ENCODE measurements around the gene UCN2. TPM values are rescaled to one million over a fixed set of nuclear protein-coding genes. Genes with fewer than 3 reads are reported as not detected.
A peak's percentile ranks its signal among the peaks of the same experiment; 100 is the strongest.

The UCN2 gene
- total RNA-seq, 1 experiment from 2014 or later, result not detected

GRCh38 chr3:48607519-48607918, 43.9 kb upstream of the UCN2 start:
- no peak for DNase-seq (ENCODE audit: low spot score)
- H3K36me3 Mint-ChIP-seq, result peaks cover 54% of the 10 kb centered on the region
- peaks cover 11% of the 10 kb centered on the region for H3K4me1 Mint-ChIP-seq
- ATAC-seq, result no peak
- H3K27me3 Mint-ChIP-seq (ENCODE audit: low read depth), result no peaks in the 10 kb centered on the region
- H3K27ac Mint-ChIP-seq, result no peak overlapping the region
- POLR2A ChIA-PET, result no interaction called here
- CTCF ChIA-PET, result no interaction called here
- no peaks in the 10 kb centered on the region for H3K9me3 Mint-ChIP-seq
- no peak for TF ChIP-seq FOXK1 (CRISPR knock-in tag; IDR thresholded peaks at IDR 0.05)
- TF ChIP-seq SMAD3 (CRISPR knock-in tag; IDR thresholded peaks at IDR 0.05; ENCODE audit: borderline replicate concordance), result no peak
- no peak for TF ChIP-seq GRHL2 (CRISPR knock-in tag; IDR thresholded peaks at IDR 0.05; ENCODE audit: insufficient replicate concordance, severe bottlenecking)
- TF ChIP-seq FOXP1 (CRISPR knock-in tag; IDR thresholded peaks at IDR 0.05; ENCODE audit: borderline replicate concordance), result no peak
- TF ChIP-seq ZNF263 (CRISPR knock-in tag; IDR thresholded peaks at IDR 0.05; ENCODE audit: low read depth), result no peak
- TF ChIP-seq, protein P1, sequence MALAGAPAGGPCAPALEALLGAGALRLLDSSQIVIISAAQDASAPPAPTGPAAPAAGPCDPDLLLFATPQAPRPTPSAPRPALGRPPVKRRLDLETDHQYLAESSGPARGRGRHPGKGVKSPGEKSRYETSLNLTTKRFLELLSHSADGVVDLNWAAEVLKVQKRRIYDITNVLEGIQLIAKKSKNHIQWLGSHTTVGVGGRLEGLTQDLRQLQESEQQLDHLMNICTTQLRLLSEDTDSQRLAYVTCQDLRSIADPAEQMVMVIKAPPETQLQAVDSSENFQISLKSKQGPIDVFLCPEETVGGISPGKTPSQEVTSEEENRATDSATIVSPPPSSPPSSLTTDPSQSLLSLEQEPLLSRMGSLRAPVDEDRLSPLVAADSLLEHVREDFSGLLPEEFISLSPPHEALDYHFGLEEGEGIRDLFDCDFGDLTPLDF (CRISPR knock-in tag; IDR thresholded peaks at IDR 0.05), result no peak
- TF ChIP-seq, protein P2, sequence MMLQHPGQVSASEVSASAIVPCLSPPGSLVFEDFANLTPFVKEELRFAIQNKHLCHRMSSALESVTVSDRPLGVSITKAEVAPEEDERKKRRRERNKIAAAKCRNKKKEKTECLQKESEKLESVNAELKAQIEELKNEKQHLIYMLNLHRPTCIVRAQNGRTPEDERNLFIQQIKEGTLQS (CRISPR knock-in tag; conservative IDR thresholded peaks at IDR 0.05), result no peak
- peak overlapping the region; percentile 95; the same call in 1 of the 2 replicates for H3K4me3 Mint-ChIP-seq

GRCh38 chr3:48601622-48601994, 38.0 kb upstream of the UCN2 start:
- no peak overlapping the region for H3K4me3 Mint-ChIP-seq
- H3K36me3 Mint-ChIP-seq, result peaks cover 81% of the 10 kb centered on the region
- DNase-seq (ENCODE audit: low spot score) (no peak), ATAC-seq (no peak)
- POLR2A ChIA-PET, result no interaction called here
- CTCF ChIA-PET, result interaction anchor here (0.8 to 1.6 kb wide), 3 partner anchors 34 to 201 kb away, joined by 3 to 5 read pairs (median 3); partner anchors contain the start of gene SLC26A6
- H3K9me3 Mint-ChIP-seq, result no peaks in the 10 kb centered on the region
- TF ChIP-seq JAZF1 (CRISPR knock-in tag; IDR thresholded peaks at IDR 0.05) (no peak), IRF1 (CRISPR knock-in tag; IDR thresholded peaks at IDR 0.05) (no peak), SOX15 (CRISPR knock-in tag; IDR thresholded peaks at IDR 0.05) (no peak), ZNF121 (CRISPR knock-in tag; IDR thresholded peaks at IDR 0.05) (no peak), ZNF219 (CRISPR knock-in tag; IDR thresholded peaks at IDR 0.05; ENCODE audit: borderline replicate concordance) (no peak), RORB (CRISPR knock-in tag; IDR thresholded peaks at IDR 0.05) (no peak), TEAD4 (CRISPR knock-in tag; IDR thresholded peaks at IDR 0.05) (no peak)
- TF ChIP-seq, protein P3, sequence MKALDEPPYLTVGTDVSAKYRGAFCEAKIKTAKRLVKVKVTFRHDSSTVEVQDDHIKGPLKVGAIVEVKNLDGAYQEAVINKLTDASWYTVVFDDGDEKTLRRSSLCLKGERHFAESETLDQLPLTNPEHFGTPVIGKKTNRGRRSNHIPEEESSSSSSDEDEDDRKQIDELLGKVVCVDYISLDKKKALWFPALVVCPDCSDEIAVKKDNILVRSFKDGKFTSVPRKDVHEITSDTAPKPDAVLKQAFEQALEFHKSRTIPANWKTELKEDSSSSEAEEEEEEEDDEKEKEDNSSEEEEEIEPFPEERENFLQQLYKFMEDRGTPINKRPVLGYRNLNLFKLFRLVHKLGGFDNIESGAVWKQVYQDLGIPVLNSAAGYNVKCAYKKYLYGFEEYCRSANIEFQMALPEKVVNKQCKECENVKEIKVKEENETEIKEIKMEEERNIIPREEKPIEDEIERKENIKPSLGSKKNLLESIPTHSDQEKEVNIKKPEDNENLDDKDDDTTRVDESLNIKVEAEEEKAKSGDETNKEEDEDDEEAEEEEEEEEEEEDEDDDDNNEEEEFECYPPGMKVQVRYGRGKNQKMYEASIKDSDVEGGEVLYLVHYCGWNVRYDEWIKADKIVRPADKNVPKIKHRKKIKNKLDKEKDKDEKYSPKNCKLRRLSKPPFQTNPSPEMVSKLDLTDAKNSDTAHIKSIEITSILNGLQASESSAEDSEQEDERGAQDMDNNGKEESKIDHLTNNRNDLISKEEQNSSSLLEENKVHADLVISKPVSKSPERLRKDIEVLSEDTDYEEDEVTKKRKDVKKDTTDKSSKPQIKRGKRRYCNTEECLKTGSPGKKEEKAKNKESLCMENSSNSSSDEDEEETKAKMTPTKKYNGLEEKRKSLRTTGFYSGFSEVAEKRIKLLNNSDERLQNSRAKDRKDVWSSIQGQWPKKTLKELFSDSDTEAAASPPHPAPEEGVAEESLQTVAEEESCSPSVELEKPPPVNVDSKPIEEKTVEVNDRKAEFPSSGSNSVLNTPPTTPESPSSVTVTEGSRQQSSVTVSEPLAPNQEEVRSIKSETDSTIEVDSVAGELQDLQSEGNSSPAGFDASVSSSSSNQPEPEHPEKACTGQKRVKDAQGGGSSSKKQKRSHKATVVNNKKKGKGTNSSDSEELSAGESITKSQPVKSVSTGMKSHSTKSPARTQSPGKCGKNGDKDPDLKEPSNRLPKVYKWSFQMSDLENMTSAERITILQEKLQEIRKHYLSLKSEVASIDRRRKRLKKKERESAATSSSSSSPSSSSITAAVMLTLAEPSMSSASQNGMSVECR (CRISPR knock-in tag; IDR thresholded peaks at IDR 0.05; ENCODE audit: borderline replicate concordance), result no peak
- H3K27me3 Mint-ChIP-seq (ENCODE audit: low read depth), result no peaks in the 10 kb centered on the region
- H3K27ac Mint-ChIP-seq, result no peak overlapping the region
- H3K4me1 Mint-ChIP-seq, result no peaks in the 10 kb centered on the region
